Astrocyte (in vitro differentiated cells and primary cell): ENCODE data around the gene GPR42. TPM values are rescaled to one million over a fixed set of nuclear protein-coding genes. Genes with fewer than 3 reads are reported as not detected.

Experiments
- DNase-seq: peaks from one replicate; pipeline ENCODE4 v3.0.0-alpha.2; 2010; ENCODE audit warnings: low read depth
- FAIRE-seq: peaks from 2 replicates; lab custom pipeline; 2011; peaks lifted over from hg19 to GRCh38; lab: Jason Lieb, UNC
- H2AFZ ChIP-seq: 2 replicates; pipeline ENCODE4 v1.6.0; 2012; ENCODE audit warnings: low read depth, low read length, inconsistent platforms
- H3K27ac ChIP-seq: 2 replicates; pipeline ENCODE4 v1.5.1; 2011; ENCODE audit warnings: low read depth, low read length, inconsistent platforms
- H3K27me3 ChIP-seq: 2 replicates; pipeline ENCODE4 v1.6.0; 2011; ENCODE audit warnings: low read length, inconsistent platforms; ENCODE audit not compliant: insufficient read depth
- H3K36me3 ChIP-seq: 2 replicates; pipeline ENCODE4 v1.5.1; 2011; ENCODE audit warnings: low read length, inconsistent platforms; ENCODE audit not compliant: insufficient read depth
- H3K4me1 ChIP-seq: 2 replicates; pipeline ENCODE4 v1.5.1; 2011; ENCODE audit warnings: low read length, inconsistent platforms; ENCODE audit not compliant: insufficient read depth
- H3K4me2 ChIP-seq: 2 replicates; pipeline ENCODE4 v1.6.0; 2012; ENCODE audit warnings: low read length, inconsistent platforms
- H3K4me3 ChIP-seq: 2 replicates; pipeline ENCODE4 v1.5.1; 2011; ENCODE audit warnings: low read depth, mild to moderate bottlenecking, low read length, inconsistent platforms; ENCODE audit not compliant: insufficient read depth
- H3K79me2 ChIP-seq: 2 replicates; pipeline ENCODE4 v1.6.0; 2012; ENCODE audit warnings: mild to moderate bottlenecking, low read length, inconsistent platforms; ENCODE audit not compliant: insufficient read depth
- H3K9ac ChIP-seq: 2 replicates; pipeline ENCODE4 v1.6.0; 2012; ENCODE audit warnings: mild to moderate bottlenecking, low read length, inconsistent platforms
- H3K9me3 ChIP-seq: 2 replicates; pipeline ENCODE4 v1.5.1; 2012; ENCODE audit warnings: low read depth, mild to moderate bottlenecking, low read length, inconsistent platforms; ENCODE audit not compliant: insufficient read depth
- H4K20me1 ChIP-seq: 2 replicates; pipeline ENCODE4 v1.6.0; 2012; ENCODE audit warnings: low read length, inconsistent platforms; ENCODE audit not compliant: insufficient read depth
- H3K27ac Mint-ChIP-seq: one replicate; pipeline ENCODE4 v1.8.0; 2021; ENCODE audit warnings: mild to moderate bottlenecking, mixed read lengths; ENCODE audit not compliant: unreplicated experiment
- H3K27me3 Mint-ChIP-seq: one replicate; pipeline ENCODE4 v1.8.0; 2021; ENCODE audit warnings: low read depth, mixed read lengths; ENCODE audit not compliant: unreplicated experiment
- H3K36me3 Mint-ChIP-seq: one replicate; pipeline ENCODE4 v1.8.0; 2021; ENCODE audit warnings: low read depth, mixed read lengths; ENCODE audit not compliant: unreplicated experiment
- H3K4me1 Mint-ChIP-seq: one replicate; pipeline ENCODE4 v1.8.0; 2021; ENCODE audit warnings: low read depth, mixed read lengths; ENCODE audit not compliant: unreplicated experiment
- H3K4me3 Mint-ChIP-seq: one replicate; pipeline ENCODE4 v1.8.0; 2021; ENCODE audit warnings: mild to moderate bottlenecking, moderate library complexity, mixed read lengths; ENCODE audit not compliant: unreplicated experiment
- H3K9me3 Mint-ChIP-seq: one replicate; pipeline ENCODE4 v1.8.0; 2021; ENCODE audit warnings: mild to moderate bottlenecking, mixed read lengths; ENCODE audit not compliant: unreplicated experiment
- EZH2 ChIP-seq: IDR thresholded peaks from 2 replicates; pipeline ENCODE4 v1.6.1; 2012; ENCODE audit warnings: mild to moderate bottlenecking, low read length, inconsistent platforms; ENCODE audit not compliant: insufficient read depth
- total RNA-seq: library from RNA; stranded (reverse); gene quantifications from 2 replicates; pipeline ENCODE4 v1.2.1, GENCODE V29; 2021
- TF ChIP-seq, protein P1 (sequence below): IDR thresholded peaks from 2 replicates; pipeline ENCODE4 v1.5.1; 2011; ENCODE audit warnings: low read depth, mild to moderate bottlenecking, inconsistent platforms, low read length, moderate library complexity; ENCODE audit not compliant: insufficient read depth

Gene GPR42
- total RNA-seq, 1 donor from 2014 or later: not detected

DNA sequence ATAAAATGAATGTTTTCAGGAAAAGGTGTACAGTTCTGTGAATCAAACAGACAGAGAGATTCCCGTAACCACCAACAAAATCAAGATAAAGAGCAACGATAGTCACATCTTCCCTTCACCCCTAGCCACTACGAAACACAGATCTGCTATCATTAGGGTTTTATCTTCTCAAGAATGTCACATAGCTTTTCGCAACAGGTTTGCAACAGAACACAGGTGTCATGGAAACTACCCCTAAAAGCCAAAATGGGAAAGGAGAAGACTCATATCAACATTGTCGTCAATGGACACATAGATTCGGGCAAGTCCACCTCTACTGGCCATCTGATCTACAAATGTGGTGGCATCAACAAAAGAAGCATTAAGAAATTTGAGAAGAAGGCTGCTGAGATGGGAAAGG, 11.1 kb downstream of the GPR42 start:
- H3K4me3 ChIP-seq: no peak overlapping the region
- Mint-ChIP-seq H3K36me3 (no peaks in the 10 kb centered on the region), H3K27ac (no peak overlapping the region), H3K4me3 (no peak overlapping the region), H3K27me3 (peaks cover 30% of the 10 kb centered on the region), H3K9me3 (peaks cover 18% of the 10 kb centered on the region), H3K4me1 (no peaks in the 10 kb centered on the region)
- H3K36me3 ChIP-seq: no peaks in the 10 kb centered on the region
- H3K4me1 ChIP-seq: no peaks in the 10 kb centered on the region
- H3K9me3 ChIP-seq: peaks cover 5% of the 10 kb centered on the region
- no peak overlapping the region for H3K9ac ChIP-seq
- no peaks in the 10 kb centered on the region for H3K27me3 ChIP-seq
- no peak overlapping the region for H2AFZ ChIP-seq
- DNase-seq (no peak), FAIRE-seq (no peak)
- H3K79me2 ChIP-seq: no peaks in the 10 kb centered on the region
- H3K4me2 ChIP-seq: no peak overlapping the region
- H3K27ac ChIP-seq: no peak overlapping the region
- no peaks in the 10 kb centered on the region for H4K20me1 ChIP-seq
- no peak for TF ChIP-seq EZH2
- TF ChIP-seq, protein P1, sequence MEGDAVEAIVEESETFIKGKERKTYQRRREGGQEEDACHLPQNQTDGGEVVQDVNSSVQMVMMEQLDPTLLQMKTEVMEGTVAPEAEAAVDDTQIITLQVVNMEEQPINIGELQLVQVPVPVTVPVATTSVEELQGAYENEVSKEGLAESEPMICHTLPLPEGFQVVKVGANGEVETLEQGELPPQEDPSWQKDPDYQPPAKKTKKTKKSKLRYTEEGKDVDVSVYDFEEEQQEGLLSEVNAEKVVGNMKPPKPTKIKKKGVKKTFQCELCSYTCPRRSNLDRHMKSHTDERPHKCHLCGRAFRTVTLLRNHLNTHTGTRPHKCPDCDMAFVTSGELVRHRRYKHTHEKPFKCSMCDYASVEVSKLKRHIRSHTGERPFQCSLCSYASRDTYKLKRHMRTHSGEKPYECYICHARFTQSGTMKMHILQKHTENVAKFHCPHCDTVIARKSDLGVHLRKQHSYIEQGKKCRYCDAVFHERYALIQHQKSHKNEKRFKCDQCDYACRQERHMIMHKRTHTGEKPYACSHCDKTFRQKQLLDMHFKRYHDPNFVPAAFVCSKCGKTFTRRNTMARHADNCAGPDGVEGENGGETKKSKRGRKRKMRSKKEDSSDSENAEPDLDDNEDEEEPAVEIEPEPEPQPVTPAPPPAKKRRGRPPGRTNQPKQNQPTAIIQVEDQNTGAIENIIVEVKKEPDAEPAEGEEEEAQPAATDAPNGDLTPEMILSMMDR: no peak

DNA sequence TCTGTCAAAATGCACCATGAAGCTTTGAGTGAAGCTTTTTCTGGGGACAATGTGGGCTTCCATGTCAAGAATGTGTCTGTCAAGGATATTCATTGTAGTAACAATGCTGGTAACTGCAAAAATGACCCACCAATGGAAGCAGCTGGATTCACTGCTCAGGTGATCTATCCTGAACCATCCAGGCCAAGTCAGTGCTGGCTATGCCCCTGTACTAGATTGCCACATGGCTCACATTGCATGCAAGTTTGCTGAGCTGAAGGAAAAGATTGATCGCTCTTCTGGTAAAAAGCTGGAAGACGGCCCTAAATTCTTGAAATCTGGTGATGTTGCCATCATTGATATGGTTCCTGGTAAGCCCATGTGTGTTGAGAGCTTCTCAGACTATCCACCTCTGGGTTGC, 12.7 kb downstream of the GPR42 start:
- no peak for DNase-seq

More for the DNA sequence above, 12.7 kb downstream of the GPR42 start:
- Histone ChIP-seq H3K4me2 (no peak overlapping the region), H3K4me1 (no peaks in the 10 kb centered on the region), H3K27me3 (no peaks in the 10 kb centered on the region), H2AFZ (no peak overlapping the region), H3K9ac (no peak overlapping the region), H3K36me3 (no peaks in the 10 kb centered on the region), H3K4me3 (no peak overlapping the region), H4K20me1 (no peaks in the 10 kb centered on the region), H3K27ac (no peak overlapping the region), H3K79me2 (no peaks in the 10 kb centered on the region), H3K9me3 (peaks cover 5% of the 10 kb centered on the region)
- FAIRE-seq: no peak
- peaks cover 24% of the 10 kb centered on the region for H3K27me3 Mint-ChIP-seq
- TF ChIP-seq, protein P1: no peak
- no peak for TF ChIP-seq EZH2
- H3K9me3 Mint-ChIP-seq: peaks cover 19% of the 10 kb centered on the region
- H3K27ac Mint-ChIP-seq: no peak overlapping the region
- H3K4me1 Mint-ChIP-seq: no peaks in the 10 kb centered on the region
- H3K4me3 Mint-ChIP-seq: no peak overlapping the region
- no peaks in the 10 kb centered on the region for H3K36me3 Mint-ChIP-seq
